Measurements from ENCODE around the gene SOX8. TPM values are rescaled to one million over a fixed set of nuclear protein-coding genes. Genes with fewer than 3 reads are reported as not detected.

The SOX8 gene
- total and polyA plus RNA-seq, 4 donors: 0.33 to 4.0 (median 0.39) TPM

DNA sequence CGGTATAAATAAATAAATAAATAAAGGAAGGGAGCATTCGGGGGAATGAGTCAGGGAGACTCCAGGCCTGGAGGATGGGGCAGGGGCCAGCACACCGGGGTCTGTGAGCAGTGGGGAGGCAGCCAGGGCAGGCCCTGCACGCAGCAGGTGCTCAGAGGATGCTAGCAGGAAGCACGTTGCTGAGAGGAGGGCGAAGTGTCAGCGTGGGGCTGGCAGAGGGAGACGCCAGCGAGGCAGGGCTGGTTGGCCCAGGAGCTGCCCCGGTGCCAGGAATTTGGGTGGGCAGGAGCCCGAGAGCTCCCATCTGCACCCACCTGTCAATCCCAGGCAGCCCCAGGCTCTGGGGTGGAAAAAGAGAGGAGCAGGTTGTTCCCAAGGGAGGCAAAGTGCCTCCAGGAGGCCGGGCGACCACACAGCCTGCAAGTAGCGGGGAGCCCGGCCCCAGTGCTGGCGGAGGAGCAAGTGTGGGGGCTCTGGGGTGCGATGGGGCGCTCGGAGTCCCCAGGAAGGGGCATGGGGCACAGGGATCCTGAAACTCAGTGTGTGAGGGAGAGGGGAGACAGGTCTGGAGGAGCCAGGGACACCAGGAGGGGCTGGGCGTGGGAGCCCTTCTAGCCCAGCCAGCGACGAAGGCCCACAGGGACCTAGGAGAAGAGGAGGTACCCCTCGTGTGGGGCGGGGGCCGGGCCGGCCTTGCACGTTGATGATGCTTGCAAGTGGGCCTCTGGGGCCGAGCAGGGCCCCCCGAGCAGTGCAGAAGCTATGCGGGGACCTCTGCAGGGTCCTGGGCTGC is 28.0 kb downstream of the SOX8 start:
- no peaks in the 10 kb centered on the region for H3K27me3 ChIP-seq (ENCODE audit: control insufficient read depth in 3 of 3, insufficient read depth in 3 of 3, low read length in 2 of 3)
- H3K27ac ChIP-seq (ENCODE audit: low read depth in 1 of 2, low read length in 1 of 2): no peak overlapping the region

DNA sequence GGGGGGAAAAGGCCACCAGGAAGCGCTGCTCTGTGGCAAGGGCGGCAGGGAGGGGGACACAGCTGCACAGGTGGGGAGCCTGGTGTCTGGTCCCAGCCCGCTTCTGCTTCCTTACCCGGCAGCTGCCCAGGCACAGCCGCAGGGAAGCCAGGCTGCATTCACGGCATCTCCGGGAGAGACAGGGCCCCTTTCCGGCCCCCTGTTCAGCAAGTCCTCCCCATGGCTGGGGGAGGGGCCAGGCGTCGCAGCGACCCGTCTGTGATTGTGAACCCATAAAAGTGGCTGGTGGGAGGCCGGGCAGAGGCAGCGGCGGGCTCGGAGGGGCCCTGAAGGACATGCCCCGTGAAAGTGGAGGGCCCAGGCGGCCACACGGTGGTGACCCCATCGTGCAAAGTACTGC is 28.7 kb downstream of the SOX8 start:
- 20 to 31% methylated on average over 19 to 20 of the region's 20 CpGs for WGBS, 2 donors
- H3K27me3 ChIP-seq (ENCODE audit: control insufficient read depth in 3 of 3, insufficient read depth in 3 of 3, low read length in 2 of 3): no peaks in the 10 kb centered on the region

More for the DNA sequence above, 28.0 kb downstream of the SOX8 start:
- no peak for TF ChIP-seq CTCF (IDR thresholded peaks at IDR 0.05; ENCODE audit: control extremely low read depth, extremely low read depth)
- no peak overlapping the region for H3K4me3 ChIP-seq
- DNase-seq (no peak), ATAC-seq (ENCODE audit: insufficient read depth, low FRiP score) (no peak)
- no peak overlapping the region for H3K9ac ChIP-seq (ENCODE audit: insufficient read depth in 1 of 2, low read length in 2 of 2)
- H3K36me3 ChIP-seq (ENCODE audit: control insufficient read depth in 4 of 4, insufficient read depth in 4 of 4, low read length in 4 of 4): no peaks in the 10 kb centered on the region
- peaks cover 0 to 12% (median 0%) of the 10 kb centered on the region in 5 donors for H3K4me1 ChIP-seq (ENCODE audit: control insufficient read depth in 5 of 5, insufficient read depth in 5 of 5, low read length in 5 of 5)
- WGBS, 2 donors: 75 to 76% methylated on average over 30 of the region's 30 CpGs
- H3K9me3 ChIP-seq (ENCODE audit: control insufficient read depth in 4 of 4, insufficient read depth in 3 of 4, low read length in 3 of 4): peaks cover 0 to 1% (median 0%) of the 10 kb centered on the region in 4 donors

DNA sequence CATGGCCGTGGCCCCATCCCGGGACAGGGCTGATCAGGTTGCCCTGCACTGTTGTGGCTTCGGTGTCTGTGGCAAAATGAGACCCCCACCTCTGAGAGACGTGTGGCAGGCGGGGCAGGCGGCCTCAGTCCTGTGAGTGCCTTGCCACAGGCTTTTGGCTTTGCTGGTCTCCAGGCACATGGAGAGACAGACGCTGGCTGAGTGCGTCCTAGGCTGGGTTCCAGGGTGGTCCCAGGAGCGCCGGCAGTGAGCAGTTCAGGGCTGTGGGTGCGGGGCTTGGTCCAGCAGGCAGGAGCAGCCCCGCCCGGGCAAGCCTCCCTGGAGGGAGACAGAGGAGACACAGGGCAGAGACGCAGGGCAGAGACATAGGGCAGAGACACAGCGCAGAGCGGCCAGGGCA is 29.2 kb downstream of the SOX8 start:
- no peak for ATAC-seq (ENCODE audit: insufficient read depth, low FRiP score)

More for the DNA sequence above, 28.7 kb downstream of the SOX8 start:
- TF ChIP-seq CTCF (IDR thresholded peaks at IDR 0.05; ENCODE audit: control extremely low read depth, extremely low read depth): no peak
- Histone ChIP-seq H3K36me3 (ENCODE audit: control insufficient read depth in 4 of 4, insufficient read depth in 4 of 4, low read length in 4 of 4) (no peaks in the 10 kb centered on the region), H3K4me3 (no peak overlapping the region), H3K27ac (ENCODE audit: low read depth in 1 of 2, low read length in 1 of 2) (no peak overlapping the region), H3K9me3 (ENCODE audit: control insufficient read depth in 4 of 4, insufficient read depth in 3 of 4, low read length in 3 of 4) (peaks cover 0 to 1% (median 0%) of the 10 kb centered on the region in 4 donors), H3K9ac (ENCODE audit: insufficient read depth in 1 of 2, low read length in 2 of 2) (no peak overlapping the region), H3K4me1 (ENCODE audit: control insufficient read depth in 5 of 5, insufficient read depth in 5 of 5, low read length in 5 of 5) (peaks cover 0 to 19% (median 0%) of the 10 kb centered on the region in 5 donors)
- DNase-seq (peak; percentile 21 to 64 (median 50)), ATAC-seq (ENCODE audit: insufficient read depth, low FRiP score) (no peak)

More for the DNA sequence above, 29.2 kb downstream of the SOX8 start:
- Histone ChIP-seq H3K4me1 (ENCODE audit: control insufficient read depth in 5 of 5, insufficient read depth in 5 of 5, low read length in 5 of 5) (peaks cover 0 to 19% (median 0%) of the 10 kb centered on the region in 5 donors), H3K4me3 (no peak overlapping the region), H3K36me3 (ENCODE audit: control insufficient read depth in 4 of 4, insufficient read depth in 4 of 4, low read length in 4 of 4) (no peaks in the 10 kb centered on the region), H3K27ac (ENCODE audit: low read depth in 1 of 2, low read length in 1 of 2) (no peak overlapping the region), H3K9me3 (ENCODE audit: control insufficient read depth in 4 of 4, insufficient read depth in 3 of 4, low read length in 3 of 4) (peaks cover 0 to 1% (median 0%) of the 10 kb centered on the region in 4 donors), H3K27me3 (ENCODE audit: control insufficient read depth in 3 of 3, insufficient read depth in 3 of 3, low read length in 2 of 3) (no peaks in the 10 kb centered on the region), H3K9ac (ENCODE audit: insufficient read depth in 1 of 2, low read length in 2 of 2) (no peak overlapping the region)
- TF ChIP-seq CTCF (IDR thresholded peaks at IDR 0.05; ENCODE audit: control extremely low read depth, extremely low read depth): no peak
- 69 to 85% methylated on average over 16 of the region's 16 CpGs for WGBS, 2 donors
- DNase-seq: no peak
